AG20443 (cell line): ENCODE data around the gene PASD1.

Experiments
- DNase-seq: peaks from one replicate; pipeline ENCODE4 v3.0.0; 2012; ENCODE audit warnings: low spot score, mixed read lengths

Gene PASD1

DNA sequence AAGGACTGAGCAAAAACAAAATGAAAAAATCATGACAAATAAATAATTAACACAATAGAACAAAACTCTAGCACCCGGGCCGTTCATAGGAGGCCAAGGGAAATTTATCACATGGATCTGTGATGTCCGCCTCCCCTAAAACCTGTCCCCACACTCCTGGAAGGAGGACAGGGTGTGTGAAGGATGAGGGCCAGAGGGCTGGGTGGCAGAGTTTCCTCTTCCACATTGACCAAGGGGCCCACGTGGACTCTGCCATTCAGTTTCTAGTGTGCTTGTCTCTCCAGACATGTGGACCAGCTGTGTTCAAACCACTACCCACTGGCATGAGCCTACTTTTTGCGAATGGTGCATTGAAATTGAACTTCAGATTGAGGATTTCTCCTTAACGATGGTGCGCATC is 138.1 kb downstream of the PASD1 start:
- DNase-seq = no peak

DNA sequence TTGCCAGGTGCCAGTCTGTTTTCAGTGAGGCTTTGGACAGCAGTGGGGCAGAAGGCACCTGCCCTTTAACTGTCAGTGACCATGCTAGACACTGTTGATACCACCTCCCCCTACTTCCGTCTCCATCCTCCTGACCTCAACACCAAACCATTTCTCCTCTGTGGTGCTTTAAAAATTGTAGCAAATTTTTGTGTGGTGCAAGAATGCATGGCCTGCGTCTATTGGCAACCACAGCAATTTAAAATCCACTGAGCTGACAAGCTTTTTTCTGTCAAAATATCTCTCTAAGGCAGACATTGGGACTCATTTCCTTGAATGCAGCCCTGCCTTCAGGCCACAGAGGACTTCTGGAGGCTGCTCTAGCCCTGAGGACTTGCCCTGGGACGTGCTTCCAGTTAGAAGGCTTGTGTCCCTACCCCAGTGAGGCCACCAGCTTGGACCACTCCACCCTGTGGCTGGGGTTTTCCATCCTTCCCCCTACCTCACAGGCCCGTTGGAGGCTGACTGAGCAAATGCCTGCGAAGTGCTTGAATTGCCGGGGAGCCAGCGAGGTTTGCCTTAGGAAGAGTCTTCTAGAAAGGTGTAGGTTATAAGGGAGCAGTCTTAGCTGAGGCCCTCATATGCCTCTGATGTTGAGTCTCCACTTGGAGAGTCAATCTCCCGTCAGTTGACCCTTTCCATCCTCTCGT is 138.7 kb downstream of the PASD1 start:
- peak; percentile 59 for DNase-seq

DNA sequence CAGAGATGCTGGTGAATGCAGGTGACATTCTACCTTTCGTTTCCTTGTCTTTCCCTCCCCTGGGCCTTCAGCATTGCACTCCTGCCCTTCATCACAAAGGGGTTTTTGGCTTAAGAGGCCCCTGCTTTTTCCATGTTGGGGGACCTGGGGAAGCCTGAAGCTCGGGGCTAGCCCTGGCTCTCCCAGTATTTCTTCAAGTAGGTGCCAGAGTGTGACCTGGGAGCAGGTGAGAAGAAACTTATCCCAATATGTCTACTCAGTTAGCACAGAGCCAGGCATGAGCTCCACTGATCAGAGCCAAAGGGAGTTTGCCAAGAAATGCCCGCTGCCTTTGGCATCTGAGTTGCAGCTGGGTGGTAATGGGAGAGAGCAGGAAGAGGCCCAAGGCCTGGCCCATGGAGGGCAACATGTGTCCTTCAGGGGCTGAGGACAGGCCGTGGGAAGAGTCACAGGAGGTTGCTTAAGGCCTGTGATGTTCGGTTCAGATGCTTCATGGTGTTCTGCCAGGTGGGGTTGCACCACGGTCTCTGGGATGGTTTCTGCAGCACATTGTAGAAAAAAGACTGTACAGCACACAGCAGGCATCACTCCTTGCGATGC is 139.4 kb downstream of the PASD1 start:
- DNase-seq = no peak

DNA sequence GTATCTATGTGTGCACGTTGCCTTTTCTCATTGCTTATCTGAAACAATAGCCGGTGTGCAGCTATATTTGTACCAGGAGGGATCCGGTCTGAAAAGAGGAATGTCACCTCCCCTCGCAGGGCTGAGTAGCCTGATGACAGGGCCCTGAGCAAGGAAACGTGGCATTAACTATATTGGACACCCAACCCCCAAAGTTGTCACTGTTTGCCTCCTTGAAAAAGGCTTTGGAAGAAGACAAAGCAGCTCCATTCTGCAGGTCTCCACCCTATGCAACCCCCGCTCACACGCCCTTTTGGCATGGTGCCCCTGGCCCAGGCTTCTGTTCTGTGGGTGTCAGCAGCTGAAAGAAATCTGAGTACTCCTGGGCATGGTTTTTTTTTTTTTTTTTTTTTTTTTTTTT is 140.0 kb downstream of the PASD1 start:
- DNase-seq = no peak

DNA sequence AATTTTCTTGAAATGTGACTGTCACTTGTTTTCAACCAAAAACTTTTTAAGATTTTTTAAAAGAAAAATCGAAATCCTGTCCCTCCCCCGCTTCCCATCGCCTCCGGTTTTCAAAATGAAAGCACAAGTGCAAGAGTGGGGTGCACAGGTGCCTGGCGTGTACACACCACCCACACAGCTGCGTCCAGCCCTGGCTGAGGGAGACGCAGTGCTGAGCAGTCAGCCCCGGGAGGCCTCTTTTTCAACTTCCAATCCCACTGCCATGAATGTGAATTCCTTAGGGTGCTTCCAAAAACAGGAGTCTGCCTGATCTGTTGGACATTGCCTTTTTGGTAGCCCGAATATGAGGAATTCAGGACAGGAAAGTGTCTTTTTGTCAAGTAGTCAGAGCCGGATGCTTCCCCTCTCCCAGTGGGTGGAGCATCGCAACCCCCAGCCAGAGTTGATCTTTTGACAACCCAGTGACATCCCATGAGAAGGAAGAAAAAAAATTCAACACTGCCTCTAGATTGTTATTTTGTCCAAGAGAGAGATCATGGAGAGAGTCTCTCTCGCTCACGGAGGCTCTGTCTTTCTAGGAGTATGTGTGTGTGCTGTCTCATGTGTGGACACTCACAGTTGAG is 140.7 kb downstream of the PASD1 start:
- no peak for DNase-seq

DNA sequence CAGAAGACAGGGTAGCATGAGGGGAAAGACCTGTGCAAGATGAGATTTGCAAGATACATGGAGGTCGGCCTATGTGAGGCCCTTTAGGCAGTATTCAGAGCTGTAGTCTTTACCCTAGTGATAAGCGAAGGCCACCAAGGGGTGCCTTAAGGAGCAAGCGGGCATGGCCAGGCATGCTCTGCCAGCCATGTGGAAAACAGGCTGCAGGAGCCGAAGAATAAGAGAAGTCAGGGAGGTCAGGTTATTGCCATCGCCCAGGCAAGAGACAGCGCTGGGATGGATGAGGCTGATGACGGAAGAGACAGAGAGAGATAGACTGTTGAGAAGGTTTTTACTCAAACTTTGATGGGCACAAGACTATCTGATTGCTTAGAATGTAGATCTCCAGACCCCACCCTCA is 145.3 kb downstream of the PASD1 start:
- no peak for DNase-seq

DNA sequence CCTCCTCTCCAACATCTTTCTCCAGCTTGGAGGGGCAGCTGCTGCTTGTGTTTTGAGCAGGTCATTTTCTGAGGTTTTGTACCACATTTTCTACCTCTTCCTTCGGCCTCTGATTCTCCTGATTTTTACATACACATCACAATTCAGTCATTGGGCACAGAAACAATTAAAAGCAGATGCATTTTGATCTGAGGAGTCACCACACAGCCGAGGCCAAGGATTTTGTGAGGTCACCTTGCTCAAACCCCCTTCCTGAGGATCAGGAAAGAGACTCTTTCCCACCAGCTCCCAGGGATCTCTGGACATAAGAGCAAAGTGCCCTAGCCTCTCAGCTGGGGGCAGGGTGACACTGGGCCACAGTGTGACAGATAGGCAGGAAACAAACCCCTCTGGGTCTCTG is 147.0 kb downstream of the PASD1 start:
- peak; percentile 35 for DNase-seq

DNA sequence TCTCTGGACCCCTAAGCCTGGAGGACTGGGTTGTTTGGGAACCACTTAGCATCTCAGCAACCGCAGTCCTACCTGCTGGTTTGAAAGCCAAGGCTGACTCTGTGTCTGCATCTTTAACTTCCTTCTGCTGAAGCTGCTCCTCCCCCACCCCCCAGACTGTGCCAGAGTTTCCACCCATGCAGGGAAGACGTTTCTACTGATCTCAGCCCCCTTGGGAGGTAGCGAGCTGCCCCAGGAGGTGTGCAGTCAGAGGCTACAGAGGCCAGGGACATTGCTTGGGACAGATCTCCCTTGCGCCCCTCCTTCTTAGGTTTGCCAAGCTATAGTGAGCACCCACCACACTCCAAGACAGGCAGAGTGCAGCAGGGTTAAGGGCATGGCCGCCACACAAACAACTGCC is 147.7 kb downstream of the PASD1 start:
- DNase-seq = no peak

DNA sequence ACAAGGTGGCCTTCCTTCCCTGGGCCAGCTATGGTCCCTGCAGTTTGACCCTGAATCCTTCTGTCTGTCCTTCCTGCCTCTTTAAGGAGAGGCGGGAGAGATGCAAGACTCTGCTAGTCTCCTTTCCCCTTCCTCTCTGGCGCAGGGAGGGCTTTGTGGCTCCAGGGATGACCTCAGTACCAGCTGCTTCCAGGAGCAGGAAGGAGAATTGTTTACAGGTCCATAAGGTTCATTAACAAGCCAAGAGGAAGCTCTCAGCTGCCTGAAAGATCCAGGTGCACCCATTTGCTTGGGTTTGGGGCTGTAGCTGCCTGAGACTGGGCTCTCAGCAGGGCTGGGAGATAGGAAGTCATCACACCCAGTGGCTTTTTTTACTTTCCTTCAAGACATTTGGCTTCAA is 148.3 kb downstream of the PASD1 start:
- DNase-seq = peak; percentile 20

DNA sequence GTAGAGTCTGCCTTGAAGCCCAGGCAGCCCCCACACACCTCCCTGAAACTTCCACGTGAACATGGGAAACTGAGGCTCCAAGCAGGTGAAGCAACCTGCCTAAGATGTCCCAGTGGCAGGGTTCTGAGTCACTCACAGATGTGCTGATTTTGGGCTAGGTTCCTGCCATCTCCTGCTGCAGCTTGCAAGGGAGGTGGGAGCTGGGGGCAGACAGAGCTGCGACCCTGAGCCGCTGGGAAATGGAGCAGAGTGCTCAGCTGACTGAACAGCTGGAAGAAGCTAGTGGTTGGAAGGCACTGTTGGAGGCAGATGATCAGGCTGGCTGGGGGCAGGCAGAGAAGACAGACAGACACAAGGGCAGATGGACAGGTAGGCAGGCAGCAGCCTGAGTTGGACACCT is 148.8 kb downstream of the PASD1 start:
- no peak for DNase-seq

DNA sequence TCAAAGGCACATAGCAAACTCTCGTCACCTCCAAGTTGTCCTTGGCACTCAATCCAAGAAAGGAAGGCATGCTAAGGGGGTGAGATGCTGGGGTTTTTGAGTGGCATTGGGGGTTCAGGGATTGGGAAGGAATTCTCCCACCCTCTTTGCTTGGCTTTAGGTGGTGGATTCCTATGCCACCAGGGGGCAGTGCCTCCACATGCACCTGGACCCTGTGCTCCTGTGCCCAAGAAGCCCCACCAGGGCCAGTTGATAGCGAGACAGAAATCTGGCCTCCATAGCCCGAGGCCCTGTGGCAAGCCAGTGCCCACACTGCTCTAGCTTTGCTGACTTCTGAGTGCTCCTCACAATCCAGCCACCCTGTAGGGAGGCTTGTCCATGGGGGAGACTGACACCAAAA is 150.4 kb downstream of the PASD1 start:
- DNase-seq = peak; percentile 19

DNA sequence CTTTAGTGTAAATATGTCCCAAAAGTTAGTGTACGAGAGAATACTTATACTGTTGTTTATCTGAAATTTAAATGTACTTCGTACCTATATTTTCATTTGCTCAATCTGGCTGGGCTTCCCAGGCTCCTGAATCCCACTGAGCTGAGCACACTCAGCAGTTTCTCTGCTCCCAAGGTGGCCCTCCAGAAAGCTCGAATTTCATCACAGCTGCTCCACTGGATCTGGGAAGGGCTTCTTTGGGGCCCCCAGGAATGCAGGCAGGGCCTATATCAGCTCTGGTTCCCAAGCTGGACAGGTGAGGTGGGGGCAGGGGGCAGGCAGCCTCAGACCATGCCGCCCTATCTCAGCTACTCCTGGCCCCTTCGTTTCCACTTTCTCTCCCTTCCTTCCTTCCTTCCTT is 150.9 kb downstream of the PASD1 start:
- DNase-seq = no peak

DNA sequence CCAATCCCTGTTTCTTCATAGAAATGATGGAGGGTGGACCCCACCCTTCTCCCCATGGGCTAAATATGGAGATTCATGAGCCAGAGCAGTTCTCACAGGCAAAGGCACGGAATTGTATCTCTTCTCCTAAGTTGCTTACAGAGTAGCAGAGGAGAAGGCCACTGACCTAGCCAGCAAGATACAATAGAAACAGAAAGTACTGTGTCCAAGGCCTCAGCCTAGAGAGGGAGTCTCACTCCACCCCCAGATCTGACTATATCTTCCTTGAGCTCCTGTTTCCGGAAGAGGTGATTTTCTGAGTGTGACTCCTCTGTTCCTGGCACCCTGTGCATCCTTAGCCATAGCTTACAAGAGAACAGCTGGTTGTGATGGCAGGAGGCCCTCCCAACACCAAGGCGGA is 152.3 kb downstream of the PASD1 start, which contains the start of gene FATE1:
Gene FATE1, plus strand, starts transcription at position 284 of the 400 bp plus-strand sequence. Its CDS starts 85 bp downstream, at position 369.
- DNase-seq = no peak

DNA sequence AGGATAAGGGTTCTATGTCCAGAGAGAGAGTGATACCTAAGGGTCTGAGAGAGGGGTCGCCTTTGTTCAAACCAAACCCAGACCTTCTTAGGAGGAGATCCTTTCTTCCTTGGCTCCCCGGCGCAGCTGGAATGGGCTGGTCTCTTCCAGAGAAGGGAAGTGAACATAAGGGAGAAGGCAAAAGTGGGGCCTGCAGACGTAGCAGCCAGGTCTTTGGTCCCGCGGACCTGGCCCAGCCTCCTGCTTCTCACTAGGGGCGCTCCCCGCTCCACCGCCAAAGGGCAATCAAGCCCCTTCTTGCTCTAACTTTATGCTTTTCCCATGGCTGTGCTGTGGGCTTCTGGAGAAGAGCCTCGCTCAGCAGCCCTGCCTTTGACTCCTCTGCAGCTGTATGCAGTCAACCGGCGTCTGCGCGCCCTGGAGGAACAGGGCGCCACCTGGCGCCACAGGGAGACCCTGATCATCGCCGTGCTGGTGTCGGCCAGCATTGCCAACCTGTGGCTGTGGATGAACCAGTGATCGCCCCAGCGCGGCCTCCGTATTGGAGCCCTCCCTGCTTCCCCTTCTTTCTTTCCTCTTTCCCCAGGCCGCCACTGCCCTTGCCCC is 158.9 kb downstream of the PASD1 start:
- DNase-seq = peak; percentile 79

DNA sequence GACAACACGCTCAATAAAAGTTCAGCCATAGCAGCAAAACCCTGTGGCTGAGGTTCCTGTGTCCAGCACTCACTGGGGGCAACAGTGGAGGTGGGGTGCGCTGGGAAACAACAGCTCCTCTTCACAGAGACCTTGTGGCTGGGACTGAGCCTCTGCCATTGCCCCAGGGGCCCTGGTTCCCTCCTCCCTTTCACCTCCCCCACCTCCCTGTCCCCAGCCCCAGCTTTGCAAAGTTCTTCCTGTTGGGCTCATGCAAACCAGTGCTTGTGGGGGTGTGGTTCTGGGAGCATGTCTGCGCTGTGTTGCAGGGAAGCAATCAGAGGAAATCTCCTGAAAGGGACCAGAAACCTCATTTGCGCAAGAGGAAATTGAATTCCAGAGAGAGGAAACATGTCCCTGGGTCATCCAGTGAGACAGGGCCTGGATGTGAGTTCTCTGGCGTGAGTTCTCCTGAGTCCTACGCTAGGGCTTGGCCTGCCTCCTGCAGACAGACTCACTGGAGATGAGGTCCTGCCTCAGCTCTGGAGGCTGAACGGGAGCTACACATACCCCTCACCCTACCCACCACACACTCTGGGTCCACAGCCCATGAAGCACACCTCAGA is 159.8 kb downstream of the PASD1 start:
- no peak for DNase-seq

DNA sequence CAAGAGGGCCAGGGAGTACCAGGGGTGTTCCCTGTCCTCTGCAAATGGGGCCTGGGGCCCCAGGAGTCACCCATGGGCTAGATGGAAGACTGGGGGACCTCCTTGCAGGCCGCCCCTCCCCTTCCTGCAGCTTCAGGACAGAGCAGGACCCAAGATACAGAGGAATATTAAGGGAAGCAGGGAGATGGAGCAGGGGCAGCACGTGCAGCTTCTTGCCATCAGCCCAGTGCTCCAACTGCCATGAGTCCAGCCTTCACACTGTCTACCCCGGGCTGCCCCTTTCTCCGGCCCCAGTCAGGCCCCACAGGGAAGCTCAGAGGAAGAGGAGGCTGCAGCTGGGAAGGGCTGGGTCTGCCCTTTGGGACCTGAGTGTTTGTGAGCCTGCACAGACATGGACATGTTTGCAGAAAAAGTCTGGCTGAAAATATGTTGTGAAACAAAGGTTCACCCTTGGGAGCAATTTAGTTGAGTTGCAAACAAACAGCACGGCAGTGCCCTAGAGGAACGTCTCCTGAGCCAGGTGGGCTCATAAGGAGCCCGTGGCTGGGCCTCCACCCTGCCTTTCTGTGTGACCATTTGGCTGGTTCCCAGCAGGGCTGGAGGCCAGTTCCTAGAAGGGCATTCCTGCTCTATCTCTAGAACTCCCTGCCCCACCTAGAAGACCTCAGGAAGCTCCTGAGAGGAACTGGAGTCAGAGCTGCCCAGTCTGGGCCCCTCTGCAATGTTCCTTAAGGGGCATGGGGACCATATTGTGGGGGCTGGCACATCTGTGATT is 161.3 kb downstream of the PASD1 start:
- DNase-seq = no peak

DNA sequence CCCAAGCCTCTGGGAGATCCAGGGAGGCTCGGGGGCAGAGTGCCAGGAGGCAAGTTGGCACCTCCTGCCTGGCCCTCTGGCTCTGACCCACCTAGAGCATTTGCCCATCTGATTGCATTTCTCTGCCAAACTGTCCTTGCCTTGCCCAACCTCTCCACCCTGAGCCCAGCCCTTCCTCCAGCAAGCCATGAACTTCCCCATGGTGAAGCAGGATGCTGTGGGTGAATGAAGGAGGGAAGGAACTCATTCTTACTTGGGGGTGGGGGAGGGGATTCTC is 161.8 kb downstream of the PASD1 start:
- DNase-seq = no peak
